Left lobe of liver (tissue), 2 donors: ENCODE data around the gene CCDC141. TPM values are rescaled to one million over a fixed set of nuclear protein-coding genes. Genes with fewer than 3 reads are reported as not detected.

Source experiments
- ATAC-seq: fragments of 200-7000 bp; cut with Tn5 transposase; one replicate; pipeline ENCODE4 v1.9.1; 2020; ENCODE audit warnings: mild to moderate bottlenecking, moderate library complexity
- DNase-seq: peaks from one replicate; pipeline ENCODE4 v3.0.0-alpha.2; 2020; ENCODE audit warnings: low spot score
- total RNA-seq: library from RNA; stranded (reverse); gene quantifications from one replicate; pipeline ENCODE4 v1.2.1, GENCODE V29; 2021
- donor health status: DM: no; HTN: no; CAD: no; lungs with moderate emphysema.
- donor health status: DM: no; HTN: yes; CAD: no.

The CCDC141 gene
- total RNA-seq, 1 donor from 2014 or later: 0.38 TPM

DNA sequence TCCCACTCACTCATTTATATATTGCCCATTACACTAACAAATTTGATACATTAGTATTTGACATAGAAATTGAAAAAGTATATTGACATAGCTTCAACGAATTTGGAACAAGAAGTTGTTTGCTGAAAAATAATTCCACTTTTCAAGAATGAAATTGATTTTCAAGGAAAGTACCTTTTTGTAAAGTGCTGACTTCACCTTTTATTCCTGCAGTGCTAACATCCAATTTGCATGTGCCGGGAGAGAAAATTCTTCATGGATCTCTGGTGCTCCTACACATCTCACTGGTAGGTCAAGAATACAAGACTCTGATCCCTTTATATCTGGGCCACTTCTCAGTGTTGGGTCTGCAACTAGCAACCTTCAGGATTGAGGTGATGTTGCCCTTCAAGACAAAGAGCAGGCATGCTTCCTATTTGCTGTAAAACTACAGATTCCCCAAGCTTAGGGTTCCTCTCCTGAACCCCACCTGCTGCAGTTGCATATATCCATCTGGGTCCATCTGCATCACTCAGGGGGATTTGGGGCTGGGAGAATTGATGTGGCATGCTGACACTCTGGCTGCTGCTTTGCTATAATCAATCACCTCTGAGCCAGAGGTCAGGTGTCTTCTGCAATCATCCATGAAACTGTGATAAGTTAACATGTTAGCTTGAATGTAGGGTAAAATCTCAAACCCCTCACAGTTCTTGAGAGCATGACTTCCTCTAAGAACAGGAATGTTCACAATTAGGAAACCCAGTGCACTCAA is 134.3 kb downstream of the CCDC141 start:
- ATAC-seq: no peak
- no peak for DNase-seq

GRCh38 chr2:178914259-178914849 is 135.6 kb downstream of the CCDC141 start:
- DNase-seq: peak; percentile 75
- peak; percentile 100 for ATAC-seq

GRCh38 chr2:178913049-178913441 is 136.9 kb downstream of the CCDC141 start:
- ATAC-seq (no peak), DNase-seq (no peak)

DNA sequence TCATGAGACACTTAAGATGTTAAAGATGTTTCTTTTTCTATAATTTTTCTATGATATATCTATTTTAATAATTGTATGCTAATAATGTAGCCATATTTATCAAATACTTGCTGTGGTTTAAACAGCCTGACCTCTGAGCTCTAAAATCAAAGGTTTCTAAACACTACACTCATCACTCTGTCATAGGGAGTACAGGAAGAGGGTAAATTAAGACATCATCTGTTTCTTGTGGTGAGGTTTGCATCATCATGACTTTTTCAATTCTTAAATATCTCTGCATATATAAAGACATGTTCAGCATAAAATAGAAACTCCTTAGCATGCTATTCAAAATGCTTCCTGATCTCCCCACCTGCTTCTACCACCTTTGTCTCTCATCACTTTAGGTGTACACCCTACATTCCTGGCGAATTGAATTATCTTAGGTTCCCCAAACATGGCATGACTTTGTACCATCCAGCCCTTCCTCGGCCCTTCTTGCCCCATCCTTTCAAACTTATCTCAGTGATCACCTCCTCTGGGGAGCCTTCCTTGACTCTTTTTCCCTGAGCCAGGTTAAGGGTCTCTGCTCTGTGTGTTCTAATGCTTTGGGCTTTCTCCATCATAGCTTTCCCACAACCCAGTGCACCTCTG is 137.4 kb downstream of the CCDC141 start:
- no peak for ATAC-seq
- DNase-seq: no peak

- no peak for DNase-seq
- ATAC-seq: no peak
Measured at GRCh38 chr2:178911039-178911438, 138.9 kb downstream of the CCDC141 start.

GRCh38 chr2:178910005-178910404 is 139.9 kb downstream of the CCDC141 start:
- no peak for ATAC-seq
- no peak for DNase-seq

- no peak for DNase-seq
- ATAC-seq: no peak
Measured at GRCh38 chr2:178909507-178909906, 140.4 kb downstream of the CCDC141 start.

DNA sequence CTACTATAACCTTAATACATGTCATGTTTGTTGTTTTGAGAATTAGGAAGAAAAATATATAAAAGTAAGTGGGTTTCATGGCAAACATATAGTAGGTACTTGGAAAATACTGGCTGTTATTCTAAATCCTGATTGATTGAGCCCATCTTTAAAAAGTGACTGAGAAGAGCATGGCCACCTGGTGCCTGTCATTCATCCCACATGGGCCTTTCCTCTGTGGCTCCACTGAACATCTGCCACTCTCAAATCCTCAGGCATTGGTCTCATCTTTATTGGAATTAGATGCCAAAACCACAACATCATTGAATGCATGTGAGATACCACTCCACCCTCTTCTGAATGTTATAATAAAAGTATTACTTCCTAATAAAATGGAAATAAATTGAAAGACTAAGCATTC is 141.1 kb downstream of the CCDC141 start:
- DNase-seq (no peak), ATAC-seq (no peak)

GRCh38 chr2:178905261-178905660 is 144.7 kb downstream of the CCDC141 start:
- ATAC-seq (no peak), DNase-seq (no peak)

DNA sequence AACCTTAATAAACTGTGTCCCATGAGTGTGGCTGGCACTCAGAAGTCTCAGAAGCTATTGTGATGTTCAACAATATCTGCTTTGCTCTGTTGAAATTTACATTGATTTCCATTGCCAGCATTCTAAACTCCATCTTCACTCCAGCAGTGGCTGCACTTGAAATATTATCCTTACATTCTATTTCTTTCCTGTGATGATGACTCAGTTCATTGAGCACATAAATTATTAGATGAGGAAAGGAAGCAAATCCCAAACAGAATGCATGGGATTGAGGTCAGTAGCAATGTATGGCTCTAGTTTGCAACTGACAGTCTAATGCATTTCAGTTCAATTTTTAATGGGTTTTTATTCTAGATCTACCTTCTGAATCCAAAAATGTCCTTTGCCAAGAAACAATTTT is 150.3 kb downstream of the CCDC141 start:
- DNase-seq (no peak), ATAC-seq (no peak)

GRCh38 chr2:178895872-178896271 is 154.1 kb downstream of the CCDC141 start:
- ATAC-seq (no peak), DNase-seq (no peak)

- no peak for ATAC-seq
Measured at GRCh38 chr2:178895171-178895570, 154.8 kb downstream of the CCDC141 start.

GRCh38 chr2:178892751-178893625 is 156.9 kb downstream of the CCDC141 start:
- DNase-seq (no peak), ATAC-seq (no peak)

More at GRCh38 chr2:178895171-178895570, 154.8 kb downstream of the CCDC141 start:
- DNase-seq: no peak

DNA sequence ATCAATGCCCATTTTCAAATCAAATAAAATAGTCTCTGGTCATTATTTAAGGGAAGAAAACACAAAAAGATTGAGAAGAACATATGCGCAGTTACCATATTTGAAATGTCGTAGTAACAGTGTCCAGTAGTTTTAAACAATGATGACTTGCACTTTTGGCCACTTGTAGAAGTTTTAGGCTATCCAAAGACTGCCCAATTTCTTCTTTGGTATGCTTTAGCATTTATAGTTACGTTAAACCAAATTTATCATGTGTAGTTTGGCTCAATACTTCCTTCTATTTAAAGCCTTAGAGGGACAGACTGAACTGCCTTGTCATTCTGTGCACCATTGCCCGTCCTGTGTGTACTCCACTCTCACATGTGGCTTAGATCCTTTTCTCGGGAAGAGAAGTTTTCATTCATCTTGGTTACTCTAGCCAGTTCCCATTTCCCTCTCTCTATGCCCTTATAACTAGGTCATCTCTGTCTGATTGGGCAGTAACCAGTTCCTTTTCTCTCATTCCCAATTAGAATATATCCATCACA is 157.9 kb downstream of the CCDC141 start:
- DNase-seq (no peak), ATAC-seq (no peak)

DNA sequence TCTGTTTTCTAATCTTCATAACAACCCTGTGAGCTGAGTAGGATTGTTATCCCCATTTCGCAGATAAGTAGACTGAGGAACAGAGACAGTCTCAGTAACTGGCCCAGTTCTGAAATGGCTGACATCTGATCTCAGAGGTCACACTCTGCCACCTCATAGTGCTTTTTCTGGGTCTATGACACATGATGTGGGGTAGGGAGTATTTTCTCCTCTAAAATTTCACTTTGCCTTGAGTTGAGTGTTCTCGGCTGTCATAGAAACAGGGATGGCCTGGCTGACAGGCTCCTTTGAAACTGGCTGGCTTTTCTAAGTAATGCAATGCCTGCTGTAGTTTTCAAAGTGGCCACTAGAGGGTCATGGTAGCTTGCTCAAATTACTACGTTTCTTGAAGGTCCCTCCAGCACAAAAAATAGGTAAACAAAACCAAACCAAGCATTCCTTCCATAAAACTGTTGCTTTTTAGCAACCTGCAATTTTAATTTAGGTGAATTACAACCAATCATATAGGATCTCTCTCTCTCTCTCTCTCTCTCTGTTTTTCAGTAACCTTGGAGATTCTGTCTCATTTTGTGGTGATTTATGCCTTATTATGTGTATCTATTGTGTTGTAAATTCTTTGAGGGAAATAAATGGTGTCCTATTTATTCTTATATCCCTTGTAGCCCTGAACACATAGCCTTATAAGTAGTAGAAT is 158.5 kb downstream of the CCDC141 start:
- ATAC-seq (peak; percentile 94), DNase-seq (peak; percentile 57)

DNA sequence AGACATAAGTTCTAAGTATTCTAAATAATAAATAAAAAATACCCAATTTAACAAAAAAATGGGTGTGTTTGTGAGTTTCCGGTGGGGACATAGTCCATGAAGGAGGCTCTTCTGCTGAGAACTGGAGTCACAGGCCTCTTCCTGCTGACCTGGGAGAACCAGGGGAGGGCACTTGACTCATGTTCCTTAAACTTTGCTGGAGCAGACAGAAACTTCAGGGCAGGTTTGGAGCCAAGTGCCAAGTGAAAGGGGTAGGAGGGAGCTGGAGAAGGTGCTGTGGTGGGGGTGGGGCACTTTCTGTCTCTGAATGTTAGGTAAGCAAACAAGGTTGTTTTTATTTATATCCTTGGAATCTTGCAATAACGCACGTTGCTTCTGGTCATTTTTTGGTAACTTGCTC is 163.9 kb downstream of the CCDC141 start:
- ATAC-seq: no peak
- DNase-seq: no peak

- ATAC-seq: no peak
- no peak for DNase-seq
Measured at GRCh38 chr2:178884440-178884839, 165.5 kb downstream of the CCDC141 start.

DNA sequence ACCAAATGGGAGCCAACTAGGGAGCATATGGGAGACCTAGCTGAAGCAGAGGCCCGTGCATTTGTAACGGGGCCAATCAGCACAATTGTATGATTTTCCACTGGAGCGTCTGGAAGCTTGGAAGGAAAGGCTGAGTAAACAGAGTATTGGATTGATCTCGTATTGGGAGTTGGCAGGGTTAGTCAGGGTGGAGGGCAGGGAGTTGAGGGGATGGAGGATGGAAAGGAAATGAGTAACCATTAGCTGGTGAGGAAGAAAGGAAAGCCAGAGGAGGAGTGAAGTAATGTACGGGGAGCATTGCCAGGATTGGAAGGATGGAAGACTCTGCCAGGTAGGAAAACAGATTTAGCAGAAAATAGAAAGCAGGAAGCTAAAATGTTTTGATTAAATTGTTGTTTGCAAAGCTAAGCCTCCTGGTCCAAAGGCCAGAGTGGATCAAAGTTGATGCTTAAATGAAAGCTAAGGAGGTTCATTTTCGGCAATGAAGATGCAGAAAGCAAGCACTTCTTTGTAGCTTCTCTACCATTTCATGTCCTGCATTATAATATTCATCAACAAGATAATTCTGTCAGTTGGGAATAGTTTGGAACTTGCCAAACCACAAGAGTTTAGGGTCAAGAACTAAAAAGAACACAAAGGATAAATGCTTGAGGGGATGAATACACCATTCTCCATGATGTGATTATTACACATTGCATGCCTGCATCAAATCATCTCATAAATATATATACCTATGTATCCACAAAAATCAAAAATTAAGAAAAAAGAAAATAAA is 167.1 kb downstream of the CCDC141 start:
- DNase-seq (no peak), ATAC-seq (no peak)

GRCh38 chr2:178881075-178881474 is 168.9 kb downstream of the CCDC141 start:
- no peak for DNase-seq
- ATAC-seq: no peak

- no peak for DNase-seq
- ATAC-seq: no peak
Measured at GRCh38 chr2:178880257-178880656, 169.7 kb downstream of the CCDC141 start.
